OCI-LY1 (cell line): Measurements from ENCODE around the gene ZDHHC16.

ENCODE experiments used
- CTCF ChIP-seq: fragments of 200-600 bp; sonication (generic), shearing (Covaris generic); IDR thresholded peaks from 2 replicates; pipeline ENCODE4 v1.5.1; 2017; ENCODE audit warnings: mild to moderate bottlenecking, antibody characterized with exemption, low read length, moderate library complexity, mixed read lengths
- EZH2 ChIP-seq: fragments of 200-600 bp; sonication (generic), shearing (Covaris generic); IDR thresholded peaks from 2 replicates; pipeline ENCODE4 v1.8.0; 2017; ENCODE audit warnings: borderline replicate concordance, mixed run types, mild to moderate bottlenecking, antibody characterized with exemption, low read length, moderate library complexity, mixed read lengths

- TF ChIP-seq CTCF (no peak), EZH2 (no peak)
These were observed 20.8 kb downstream of the ZDHHC16 start for GRCh38 chr10:97466755-97467154.
